Measurements from ENCODE around the gene FBXO34.
A peak's percentile ranks its signal among the peaks of the same experiment; 100 is the strongest.

FBXO34 gene

DNA sequence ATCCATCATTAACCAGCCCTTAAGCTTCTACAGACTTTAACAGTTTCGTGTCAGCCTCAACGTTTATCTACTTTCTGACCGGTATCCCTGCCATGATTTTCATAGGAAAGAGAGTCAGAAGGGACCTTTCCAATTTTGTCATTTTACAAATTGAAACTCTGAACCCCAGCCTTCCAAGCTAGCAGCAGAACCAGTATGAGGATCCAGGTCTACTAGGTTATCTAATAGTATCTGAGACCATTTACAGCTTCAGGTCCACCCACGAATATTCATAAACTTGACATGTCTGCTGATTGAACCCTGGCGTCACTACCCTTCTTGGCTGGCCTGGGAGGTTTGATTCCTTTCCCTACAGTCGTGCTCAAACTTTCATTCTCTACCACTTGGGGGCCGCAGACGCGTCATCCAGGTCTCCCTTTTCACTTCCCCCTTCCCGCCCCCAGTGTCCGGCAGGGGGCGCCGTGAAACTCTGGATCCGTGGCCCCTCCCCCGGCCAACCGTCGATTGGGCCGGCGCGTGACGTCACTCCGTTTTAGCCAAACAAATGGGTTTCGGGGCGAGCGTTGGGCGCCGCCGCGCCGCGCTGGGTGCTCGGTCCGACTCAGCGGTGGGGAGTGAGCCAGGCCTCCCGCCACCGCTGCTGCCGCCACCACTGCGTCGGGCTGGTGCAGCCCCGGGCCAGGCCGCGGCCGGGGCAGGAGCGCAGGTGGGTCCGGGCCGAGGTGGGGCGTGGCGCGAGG, at the start of gene FBXO34:
Gene FBXO34, plus strand, starts transcription at position 590 of the 740 bp plus-strand sequence. CDS start 78,970 bp downstream, outside the sequence.
- intact Hi-C loops (cut with micrococcal nuclease) = loop anchor here (10.0 kb wide), 1 partner anchor 216 kb away; the partner anchor contains the start of gene MAPK1IP1L
- peaks cover 34% of the 10 kb centered on the region for H3K4me1 Mint-ChIP-seq (ENCODE audit: low read depth)
- peak within 1 kb of the TSS; percentile 94 for H3K27ac Mint-ChIP-seq

DNA sequence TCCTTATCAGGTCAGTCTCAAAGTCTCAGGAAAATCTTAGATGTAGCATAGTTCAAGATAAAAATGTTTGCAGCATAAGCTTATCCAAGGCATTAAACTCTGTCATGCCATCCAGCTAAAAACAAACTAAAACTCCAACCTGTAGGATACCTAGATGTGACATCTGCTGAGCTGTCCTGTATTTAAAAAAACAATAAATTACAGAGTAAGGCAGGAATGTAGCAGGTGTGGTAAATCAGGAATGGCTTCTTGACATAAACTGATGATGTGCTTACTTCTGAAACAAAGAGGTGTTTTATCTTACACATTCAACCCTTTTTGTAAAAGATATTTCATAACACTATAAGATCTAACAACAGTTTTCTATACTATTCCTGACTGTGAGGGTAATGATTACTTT, 49.3 kb upstream of the FBXO34 start:
- intact Hi-C loops (cut with micrococcal nuclease) = no loop called here
- Mint-ChIP-seq H3K27me3 (no peaks in the 10 kb centered on the region), H3K4me3 (no peak overlapping the region), H3K36me3 (ENCODE audit: low read depth) (no peaks in the 10 kb centered on the region), H3K9me3 (peaks cover 5% of the 10 kb centered on the region), H3K4me1 (ENCODE audit: low read depth) (no peaks in the 10 kb centered on the region), H3K27ac (no peak overlapping the region)

More for the DNA sequence above, at the start of gene FBXO34:
- Mint-ChIP-seq H3K9me3 (no peaks in the 10 kb centered on the region), H3K4me3 (peak within 1 kb of the TSS; percentile 84), H3K27me3 (no peaks in the 10 kb centered on the region), H3K36me3 (ENCODE audit: low read depth) (no peaks in the 10 kb centered on the region)

GRCh38 chr14:55223364-55223763, 47.9 kb upstream of the FBXO34 start:
- Mint-ChIP-seq H3K4me1 (ENCODE audit: low read depth) (no peaks in the 10 kb centered on the region), H3K4me3 (no peak overlapping the region), H3K27me3 (no peaks in the 10 kb centered on the region), H3K9me3 (peaks cover 10% of the 10 kb centered on the region), H3K36me3 (ENCODE audit: low read depth) (no peaks in the 10 kb centered on the region), H3K27ac (no peak overlapping the region)
- intact Hi-C loops (cut with micrococcal nuclease) = no loop called here

DNA sequence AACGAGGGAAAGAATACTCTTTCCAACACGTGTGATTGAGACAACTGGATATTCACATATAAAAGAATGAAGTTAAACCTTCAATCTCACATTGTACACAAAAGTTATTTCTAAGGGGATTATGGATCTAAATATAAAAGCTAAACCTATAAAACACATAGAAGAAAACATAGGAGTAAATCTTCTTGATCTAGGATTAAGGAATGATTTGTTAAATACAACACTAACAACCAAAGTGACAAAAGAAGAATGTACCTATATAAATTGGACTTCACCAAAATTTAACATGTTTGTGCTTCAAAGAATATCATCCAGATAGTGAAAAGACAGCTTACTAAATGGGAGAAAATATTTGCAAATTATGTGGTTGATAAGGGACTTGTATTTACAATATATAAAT, 43.0 kb upstream of the FBXO34 start:
- Mint-ChIP-seq H3K4me1 (ENCODE audit: low read depth) (no peaks in the 10 kb centered on the region), H3K36me3 (ENCODE audit: low read depth) (no peaks in the 10 kb centered on the region), H3K27me3 (no peaks in the 10 kb centered on the region), H3K9me3 (peaks cover 10% of the 10 kb centered on the region), H3K4me3 (no peak overlapping the region), H3K27ac (no peak overlapping the region)
- intact Hi-C loops (cut with micrococcal nuclease) = no loop called here

GRCh38 chr14:55233591-55233990, 37.6 kb upstream of the FBXO34 start:
- no peak overlapping the region for H3K4me3 Mint-ChIP-seq
- peaks cover 9% of the 10 kb centered on the region for H3K4me1 Mint-ChIP-seq (ENCODE audit: low read depth)
- no peaks in the 10 kb centered on the region for H3K27me3 Mint-ChIP-seq
- H3K9me3 Mint-ChIP-seq = peaks cover 12% of the 10 kb centered on the region
- intact Hi-C loops (cut with micrococcal nuclease) = no loop called here
- H3K27ac Mint-ChIP-seq = no peak overlapping the region
- no peaks in the 10 kb centered on the region for H3K36me3 Mint-ChIP-seq (ENCODE audit: low read depth)

- peaks cover 15% of the 10 kb centered on the region for H3K4me1 Mint-ChIP-seq (ENCODE audit: low read depth)
- peaks cover 12% of the 10 kb centered on the region for H3K9me3 Mint-ChIP-seq
- H3K36me3 Mint-ChIP-seq (ENCODE audit: low read depth) = no peaks in the 10 kb centered on the region
- peak overlapping the region; percentile 46 for H3K4me3 Mint-ChIP-seq
- intact Hi-C loops (cut with micrococcal nuclease) = no loop called here
- H3K27me3 Mint-ChIP-seq = peaks cover 7% of the 10 kb centered on the region
- peak overlapping the region; percentile 76 for H3K27ac Mint-ChIP-seq
Observed at GRCh38 chr14:55238019-55238680, 33.1 kb upstream of the FBXO34 start.

DNA sequence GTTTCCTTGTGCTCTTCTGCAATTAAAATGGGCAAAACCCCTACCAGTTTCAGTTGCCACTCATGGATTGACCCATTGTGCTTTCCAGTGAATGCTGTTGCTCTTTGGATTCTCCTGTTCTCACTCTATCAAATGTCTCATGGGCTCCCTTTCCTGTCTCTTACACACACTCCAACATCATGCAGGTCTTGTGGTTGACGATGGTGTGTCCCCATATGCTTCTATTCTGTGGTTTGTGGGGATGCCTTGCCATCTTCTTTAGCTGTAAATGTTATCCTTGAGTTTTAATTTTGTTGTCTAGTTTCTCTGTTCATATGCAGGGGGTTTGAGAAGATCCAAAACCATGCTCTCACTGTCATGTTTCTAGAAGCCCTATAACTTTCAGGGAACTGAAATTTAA, 31.9 kb upstream of the FBXO34 start:
- peaks cover 7% of the 10 kb centered on the region for H3K27me3 Mint-ChIP-seq
- H3K27ac Mint-ChIP-seq = no peak overlapping the region
- intact Hi-C loops (cut with micrococcal nuclease) = no loop called here
- H3K9me3 Mint-ChIP-seq = peaks cover 9% of the 10 kb centered on the region
- no peaks in the 10 kb centered on the region for H3K36me3 Mint-ChIP-seq (ENCODE audit: low read depth)
- H3K4me1 Mint-ChIP-seq (ENCODE audit: low read depth) = peaks cover 15% of the 10 kb centered on the region
- no peak overlapping the region for H3K4me3 Mint-ChIP-seq

GRCh38 chr14:55240526-55241178, 30.6 kb upstream of the FBXO34 start:
- intact Hi-C loops (cut with micrococcal nuclease) = no loop called here

DNA sequence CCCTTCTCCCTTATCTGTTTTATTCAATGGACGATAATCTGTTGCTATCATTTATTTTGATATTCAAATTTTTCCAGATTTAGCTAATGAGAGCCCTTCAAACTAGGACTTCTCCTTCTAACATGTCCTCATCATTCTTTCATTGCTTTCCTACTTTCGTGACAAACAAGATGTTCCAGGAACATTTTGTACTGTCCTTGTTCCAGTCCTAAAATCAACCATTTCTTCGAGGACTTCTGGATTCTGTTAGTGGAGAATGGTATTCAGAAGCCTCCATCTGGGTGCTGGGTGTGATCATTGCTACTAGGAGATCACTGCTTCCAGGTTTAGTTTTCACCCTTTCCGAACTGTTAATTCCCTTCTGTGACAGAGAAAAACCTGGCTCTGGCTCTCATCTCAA, 29.5 kb upstream of the FBXO34 start:
- Mint-ChIP-seq H3K4me1 (ENCODE audit: low read depth) (peaks cover 15% of the 10 kb centered on the region), H3K27ac (no peak overlapping the region), H3K36me3 (ENCODE audit: low read depth) (no peaks in the 10 kb centered on the region), H3K4me3 (no peak overlapping the region), H3K27me3 (peaks cover 9% of the 10 kb centered on the region), H3K9me3 (no peaks in the 10 kb centered on the region)
- intact Hi-C loops (cut with micrococcal nuclease) = no loop called here

More at GRCh38 chr14:55240526-55241178, 30.6 kb upstream of the FBXO34 start:
- no peak overlapping the region for H3K4me3 Mint-ChIP-seq
- H3K27ac Mint-ChIP-seq = no peak overlapping the region
- H3K27me3 Mint-ChIP-seq = peaks cover 9% of the 10 kb centered on the region
- no peaks in the 10 kb centered on the region for H3K36me3 Mint-ChIP-seq (ENCODE audit: low read depth)
- no peaks in the 10 kb centered on the region for H3K9me3 Mint-ChIP-seq
- peaks cover 15% of the 10 kb centered on the region for H3K4me1 Mint-ChIP-seq (ENCODE audit: low read depth)

GRCh38 chr14:55243386-55243785, 27.8 kb upstream of the FBXO34 start:
- H3K27me3 Mint-ChIP-seq = peaks cover 21% of the 10 kb centered on the region

DNA sequence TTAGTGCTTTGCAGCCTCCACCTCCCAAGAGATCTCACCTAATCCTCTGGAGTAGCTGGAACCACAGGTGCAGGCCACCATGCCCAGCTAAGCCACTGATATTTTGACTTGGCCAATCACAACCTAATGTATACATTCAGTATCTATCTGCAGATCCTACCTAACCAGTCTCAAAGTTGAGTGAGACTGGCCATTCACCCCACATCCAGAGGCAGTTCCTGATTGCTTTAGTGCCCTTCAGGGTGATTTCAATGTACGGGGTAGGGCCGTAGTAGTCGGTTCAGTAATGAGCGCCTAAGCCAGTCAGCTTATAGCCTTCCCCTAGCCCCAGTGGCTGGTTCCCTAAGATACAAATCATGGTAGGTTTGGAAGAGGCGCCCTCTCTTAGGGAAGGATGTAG, 27.4 kb upstream of the FBXO34 start:
- Mint-ChIP-seq H3K4me3 (no peak overlapping the region), H3K27ac (no peak overlapping the region), H3K4me1 (ENCODE audit: low read depth) (peaks cover 4% of the 10 kb centered on the region), H3K9me3 (no peaks in the 10 kb centered on the region), H3K36me3 (ENCODE audit: low read depth) (no peaks in the 10 kb centered on the region), H3K27me3 (peaks cover 21% of the 10 kb centered on the region)
- intact Hi-C loops (cut with micrococcal nuclease) = no loop called here

More at GRCh38 chr14:55243386-55243785, 27.8 kb upstream of the FBXO34 start:
- Mint-ChIP-seq H3K4me1 (ENCODE audit: low read depth) (peaks cover 8% of the 10 kb centered on the region), H3K27ac (no peak overlapping the region), H3K9me3 (no peaks in the 10 kb centered on the region), H3K36me3 (ENCODE audit: low read depth) (no peaks in the 10 kb centered on the region), H3K4me3 (no peak overlapping the region)
- intact Hi-C loops (cut with micrococcal nuclease) = no loop called here

GRCh38 chr14:55245657-55246268, 25.5 kb upstream of the FBXO34 start:
- Mint-ChIP-seq H3K27ac (no peak overlapping the region), H3K4me1 (ENCODE audit: low read depth) (no peaks in the 10 kb centered on the region), H3K9me3 (no peaks in the 10 kb centered on the region), H3K27me3 (peaks cover 24% of the 10 kb centered on the region), H3K4me3 (no peak overlapping the region), H3K36me3 (ENCODE audit: low read depth) (no peaks in the 10 kb centered on the region)
- intact Hi-C loops (cut with micrococcal nuclease) = no loop called here

DNA sequence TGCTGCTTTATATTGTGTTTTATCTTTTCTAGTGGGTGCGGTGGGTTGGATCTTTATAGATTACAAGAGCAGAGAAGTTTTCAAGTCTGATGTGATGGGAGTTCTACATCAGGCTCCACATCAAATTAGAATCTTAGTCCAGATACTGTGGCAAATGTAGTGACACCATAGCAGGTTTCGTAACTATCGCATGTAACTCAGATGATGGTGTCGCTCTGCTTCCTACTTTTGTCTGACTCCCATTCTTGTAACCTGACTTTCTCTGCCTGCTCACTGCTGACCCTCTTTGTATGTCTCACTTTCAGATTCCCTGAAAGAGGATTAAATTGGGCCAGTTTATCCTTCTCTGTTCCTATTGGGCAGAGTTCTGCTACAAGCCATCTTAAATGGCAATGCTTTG, 22.8 kb upstream of the FBXO34 start:
- H3K27me3 Mint-ChIP-seq = peaks cover 21% of the 10 kb centered on the region
- no peak overlapping the region for H3K4me3 Mint-ChIP-seq
- no peaks in the 10 kb centered on the region for H3K9me3 Mint-ChIP-seq
- H3K4me1 Mint-ChIP-seq (ENCODE audit: low read depth) = no peaks in the 10 kb centered on the region
- H3K27ac Mint-ChIP-seq = no peak overlapping the region
- H3K36me3 Mint-ChIP-seq (ENCODE audit: low read depth) = no peaks in the 10 kb centered on the region
- intact Hi-C loops (cut with micrococcal nuclease) = no loop called here

GRCh38 chr14:55249423-55249822, 21.8 kb upstream of the FBXO34 start:
- intact Hi-C loops (cut with micrococcal nuclease) = no loop called here
- no peaks in the 10 kb centered on the region for H3K9me3 Mint-ChIP-seq
- no peak overlapping the region for H3K4me3 Mint-ChIP-seq
- peaks cover 22% of the 10 kb centered on the region for H3K27me3 Mint-ChIP-seq
- H3K36me3 Mint-ChIP-seq (ENCODE audit: low read depth) = no peaks in the 10 kb centered on the region
- H3K4me1 Mint-ChIP-seq (ENCODE audit: low read depth) = no peaks in the 10 kb centered on the region
- H3K27ac Mint-ChIP-seq = no peak overlapping the region

Measured in dendritic cell treated with granulocyte-macrophage colony-stimulating factor and Interleukin-4, amounts not matched to agents 40 ng/mL and 50 ng/mL, for 4 days (primary cell).